Epithelial cell of proximal tubule (primary cell): ENCODE data around the gene SNAPIN. TPM values are rescaled to one million over a fixed set of nuclear protein-coding genes. Genes with fewer than 3 reads are reported as not detected.

Experiments used
- DNase-seq: peaks from one replicate; pipeline ENCODE4 v3.0.0-alpha.2; 2011; ENCODE audit warnings: low read depth
- H3K4me3 ChIP-seq: 2 replicates; pipeline ENCODE4 v1.5.1; 2011; ENCODE audit warnings: low read depth, mild to moderate bottlenecking, low read length
- CTCF ChIP-seq: conservative IDR thresholded peaks from 2 replicates; pipeline ENCODE4 v1.5.1; 2012; ENCODE audit warnings: low read depth, mild to moderate bottlenecking, low read length
- total RNA-seq: library from RNA; depleted of rRNA; stranded (reverse); fragments of >200 nt; gene quantifications from 2 replicates; pipeline ENCODE4 v1.2.3, GENCODE V29; 2015

The SNAPIN gene
- total RNA-seq, 1 donor from 2014 or later: 59.8 TPM

GRCh38 chr1:153631047-153632022, 27.2 kb upstream of the SNAPIN start:
- peak overlapping the region; percentile 87 for H3K4me3 ChIP-seq
- no peak for DNase-seq
- TF ChIP-seq CTCF: no peak

GRCh38 chr1:153633161-153633753, 25.2 kb upstream of the SNAPIN start:
- TF ChIP-seq CTCF: no peak
- DNase-seq: no peak
- peak overlapping the region; percentile 97 for H3K4me3 ChIP-seq

GRCh38 chr1:153633754-153634665, 24.5 kb upstream of the SNAPIN start, which contains the start of gene CHTOP:
TSS of gene CHTOP (plus strand) at chr1:153634066. CDS start at chr1:153636589, 2,523 bp downstream.
- H3K4me3 ChIP-seq: peak within 1 kb of the TSS; percentile 97
- DNase-seq: peak; percentile 86
- TF ChIP-seq CTCF: no peak

GRCh38 chr1:153635872-153636271, 22.6 kb upstream of the SNAPIN start:
- DNase-seq: no peak
- H3K4me3 ChIP-seq: peak overlapping the region; percentile 97
- no peak for TF ChIP-seq CTCF

- DNase-seq: no peak
- TF ChIP-seq CTCF: no peak
- no peak overlapping the region for H3K4me3 ChIP-seq
Observed at GRCh38 chr1:153636312-153636711, 22.2 kb upstream of the SNAPIN start.

- TF ChIP-seq CTCF: no peak
- no peak overlapping the region for H3K4me3 ChIP-seq
- DNase-seq: no peak
Observed at GRCh38 chr1:153638261-153638660, 20.2 kb upstream of the SNAPIN start.
